H1 (cell line): ENCODE measurements around the gene ZNFX1.

Experiments used
- ATF3 ChIP-seq: IDR thresholded peaks from 2 replicates; pipeline ENCODE4 v1.6.1; 2011; ENCODE audit warnings: low read depth, mild to moderate bottlenecking, low read length; ENCODE audit not compliant: insufficient read depth
- CHD2 ChIP-seq: IDR thresholded peaks from 2 replicates; pipeline ENCODE4 v1.6.1; 2012; ENCODE audit warnings: low read length, improper control_type of control experiment
- CTCF ChIP-seq, 3 experiments: IDR thresholded peaks; 1 replicate in 2 of 3; 2 replicates in 1 of 3; pipeline versions ENCODE4 v1.5.1 to v1.6.1; 2011; ENCODE audit warnings: low read length in 3 of 3, mild to moderate bottlenecking in 3 of 3, inconsistent platforms in 2 of 3, low read depth in 1 of 3, moderate library complexity in 1 of 3; ENCODE audit not compliant: insufficient read depth in 1 of 3; ENCODE audit errors: control extremely low read depth in 1 of 3
- NRF1 ChIP-seq: IDR thresholded peaks from 2 replicates; pipeline ENCODE4 v1.6.1; 2011; ENCODE audit warnings: mild to moderate bottlenecking, low read depth, low read length, improper control_type of control experiment
- USF2 ChIP-seq: IDR thresholded peaks from 2 replicates; pipeline ENCODE4 v1.6.1; 2011; ENCODE audit warnings: low read length, improper control_type of control experiment
- YY1 ChIP-seq: IDR thresholded peaks from 2 replicates; pipeline ENCODE4 v1.6.1; 2011; ENCODE audit warnings: low read depth, mild to moderate bottlenecking, low read length

- no peak for TF ChIP-seq CTCF (IDR thresholded peaks at IDR 0.05; ENCODE audit: control extremely low read depth in 1 of 3, insufficient read depth in 1 of 3, low read depth in 1 of 3, low read length in 3 of 3)
- TF ChIP-seq CHD2 = no peak
- TF ChIP-seq NRF1 = no peak
- no peak for TF ChIP-seq ATF3
- TF ChIP-seq YY1 = no peak
- TF ChIP-seq USF2 = no peak
These were observed 10.5 kb downstream of the ZNFX1 start for GRCh38 chr20:49267327-49267726.
